Ureter (tissue), 1 donor: ENCODE measurements around the gene ABHD18. TPM values are rescaled to one million over a fixed set of nuclear protein-coding genes. Genes with fewer than 3 reads are reported as not detected.
"Not testable (repeated sequence)": the region's sequence is repeated elsewhere in the genome, so short reads cannot be mapped to it uniquely, and the experiment has no call there.

Source experiments
- DNase-seq: peaks from one replicate; pipeline ENCODE4 v3.0.0-alpha.2; 2020; ENCODE audit warnings: low spot score
- total RNA-seq: library from RNA; stranded (reverse); gene quantifications from one replicate; pipeline ENCODE4 v1.2.4, GENCODE V29; 2023
- donor health status: DM: yes; HTN: yes; CAD: no.

ABHD18 gene
- total RNA-seq, 1 donor from 2014 or later, result 15.3 TPM

- no peak for DNase-seq
Measured at GRCh38 chr4:127993151-127993550, 27.9 kb downstream of the ABHD18 start.

GRCh38 chr4:127995776-127996175 is 30.6 kb downstream of the ABHD18 start:
- no peak for DNase-seq

GRCh38 chr4:127996521-127996920 is 31.3 kb downstream of the ABHD18 start:
- DNase-seq, result not testable (repeated sequence)

- DNase-seq, result no peak
Measured at GRCh38 chr4:127997534-127998388, 32.6 kb downstream of the ABHD18 start.

- no peak for DNase-seq
Measured at GRCh38 chr4:128006592-128006991, 41.4 kb downstream of the ABHD18 start.

DNA sequence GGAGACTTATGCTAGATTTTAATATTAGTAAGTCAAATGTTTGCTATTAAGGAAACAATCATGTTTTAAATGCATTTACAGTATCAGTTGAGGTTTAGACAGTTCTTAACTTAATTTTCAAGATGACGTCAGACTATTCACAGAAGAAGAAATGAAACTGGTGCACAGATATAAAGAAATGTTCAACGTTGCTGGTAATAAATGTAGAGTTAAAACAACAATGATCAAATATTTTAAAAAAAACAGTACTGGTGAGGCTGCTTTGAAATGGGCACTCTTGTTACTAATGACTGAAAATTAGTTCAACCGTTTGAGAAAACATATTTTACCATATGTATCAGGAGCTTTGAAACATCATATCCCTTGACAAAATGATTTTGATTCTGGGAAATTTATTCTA is 44.2 kb downstream of the ABHD18 start:
- no peak for DNase-seq

DNA sequence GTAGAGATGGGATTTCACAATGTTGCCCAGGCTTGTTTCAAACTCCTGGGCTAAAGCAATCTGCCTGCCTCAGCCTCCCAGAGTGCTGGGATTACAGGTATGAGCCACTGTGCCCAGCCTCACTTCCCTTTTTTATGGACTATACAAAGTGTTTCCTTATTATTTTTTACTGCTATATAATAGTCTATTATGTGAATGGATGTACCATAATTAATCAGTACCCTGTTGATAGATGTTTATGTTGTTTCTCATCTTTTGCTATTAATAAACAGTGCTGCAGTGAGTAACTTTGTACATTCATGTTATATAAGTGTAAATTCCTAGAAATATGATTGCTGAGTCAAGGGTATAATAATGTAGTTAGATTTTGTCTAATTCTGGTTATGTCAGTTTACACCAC is 60.1 kb downstream of the ABHD18 start:
- DNase-seq, result no peak

DNA sequence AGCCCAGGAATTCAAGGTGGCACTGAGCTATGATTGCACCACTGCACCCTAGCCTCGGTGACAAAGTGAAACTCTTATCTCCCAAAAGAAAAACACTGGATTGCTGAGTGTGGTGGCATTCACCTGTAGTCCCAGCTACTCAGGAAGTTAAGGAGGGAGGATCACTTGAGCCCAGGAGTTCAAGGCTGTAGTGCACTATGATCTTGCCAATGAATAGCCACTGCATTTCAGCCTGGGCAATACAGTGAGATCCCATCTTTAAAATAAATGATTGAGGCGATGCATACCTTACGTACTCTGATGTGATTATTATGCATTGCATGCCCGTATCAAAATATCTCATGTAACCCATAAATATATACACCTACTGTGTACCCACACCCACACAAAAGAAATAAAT is 64.7 kb downstream of the ABHD18 start:
- DNase-seq, result no peak

GRCh38 chr4:128031756-128032384 is 66.7 kb downstream of the ABHD18 start:
- no peak for DNase-seq

- DNase-seq, result no peak
Measured at GRCh38 chr4:128039568-128039967, 74.4 kb downstream of the ABHD18 start.

- DNase-seq, result not testable (repeated sequence)
Measured at GRCh38 chr4:128047019-128047418, 81.8 kb downstream of the ABHD18 start.

GRCh38 chr4:128047514-128047913 is 82.3 kb downstream of the ABHD18 start:
- not testable (repeated sequence) for DNase-seq

DNA sequence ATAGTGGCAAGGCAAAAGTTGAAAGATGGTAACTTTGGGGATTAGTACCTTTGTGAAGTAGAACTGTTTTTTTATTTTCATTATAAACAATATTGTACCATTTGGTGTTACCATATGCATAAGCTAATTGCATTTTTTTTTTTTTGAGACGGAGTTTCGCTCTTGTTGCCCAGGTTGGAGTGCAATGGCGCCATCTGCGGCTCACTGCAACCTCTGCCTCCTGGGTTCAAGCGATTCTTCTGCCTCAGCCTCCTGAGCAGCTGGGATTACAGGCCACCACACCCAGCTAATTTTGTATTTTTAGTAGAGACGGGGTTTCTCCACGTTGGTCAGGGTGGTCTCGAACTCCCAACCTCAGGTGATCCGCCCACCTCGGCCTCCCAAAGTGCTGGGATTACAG is 86.0 kb downstream of the ABHD18 start:
- DNase-seq, result not testable (repeated sequence)

DNA sequence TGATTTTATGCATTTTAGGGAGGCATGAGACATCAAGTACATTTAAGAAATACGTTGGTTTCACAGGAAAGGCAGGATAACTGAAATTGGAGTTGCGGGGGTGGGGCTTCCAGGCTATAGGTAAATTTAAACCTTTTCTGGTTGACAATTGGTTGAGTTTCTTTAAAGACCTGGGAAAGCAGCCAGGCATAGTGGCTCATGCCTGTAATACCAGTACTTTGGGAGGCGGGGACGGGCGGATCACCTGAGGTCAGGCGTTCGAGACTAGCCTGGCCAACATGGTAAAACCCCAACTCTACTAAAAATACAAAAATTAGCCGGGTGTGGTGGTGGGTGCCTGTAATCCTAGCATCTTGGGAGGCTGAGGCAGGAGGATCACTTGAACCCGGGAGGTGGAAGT is 89.7 kb downstream of the ABHD18 start:
- DNase-seq, result not testable (repeated sequence)

DNA sequence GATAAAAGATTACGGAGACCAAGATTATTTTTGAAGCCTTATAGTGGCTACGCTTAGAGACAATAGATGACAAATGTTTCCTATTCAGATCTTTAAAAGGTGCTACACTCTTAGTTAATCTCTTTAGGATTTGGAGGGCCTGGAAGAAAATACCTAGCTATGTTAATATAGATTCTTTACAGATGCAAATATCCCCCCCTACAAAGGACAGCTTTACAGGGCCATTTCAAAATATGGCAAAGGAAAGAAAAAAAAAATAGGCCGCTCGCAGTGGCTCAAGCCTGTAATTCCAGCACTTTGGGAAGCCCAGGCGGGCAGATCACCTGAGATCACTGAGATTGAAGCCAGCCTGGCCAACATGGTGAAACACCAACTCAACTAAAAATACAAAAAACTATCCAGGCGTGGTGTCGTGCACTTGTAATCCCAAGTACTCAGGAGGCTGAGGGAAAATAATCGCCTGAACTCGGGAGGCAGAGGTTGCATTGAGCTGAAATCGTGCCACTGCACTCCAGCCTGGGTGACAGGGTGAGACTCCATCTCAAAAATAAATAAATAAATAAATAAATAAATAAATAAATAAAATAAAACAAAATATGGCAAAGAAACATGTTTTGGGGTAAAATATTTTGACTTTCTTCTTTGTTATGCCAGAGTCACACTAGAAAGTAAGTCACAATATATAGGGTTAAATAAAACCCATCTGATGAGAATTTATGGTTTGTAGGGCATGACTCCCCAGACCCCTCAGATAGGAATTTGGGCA is 90.4 kb downstream of the ABHD18 start:
- DNase-seq, result not testable (repeated sequence)

DNA sequence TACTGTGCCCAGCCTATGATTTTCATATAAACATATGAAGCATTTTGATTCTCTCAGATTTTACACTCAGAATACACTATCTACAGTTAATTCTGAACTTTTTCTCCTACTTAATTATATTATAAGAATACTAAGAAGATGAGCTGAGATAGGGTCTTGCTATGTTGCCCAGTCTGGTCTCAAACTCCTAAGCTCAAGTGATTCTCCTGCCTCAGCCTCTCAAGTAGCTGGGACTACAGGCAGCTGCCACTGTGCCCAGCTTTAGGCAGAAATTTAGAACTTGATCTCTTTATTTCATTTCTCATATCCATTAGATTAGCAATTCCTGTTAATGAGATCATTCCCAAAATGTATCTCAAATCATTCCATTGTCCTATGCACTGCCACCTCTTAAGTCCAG is 91.2 kb downstream of the ABHD18 start:
- no peak for DNase-seq

- no peak for DNase-seq
Measured at GRCh38 chr4:128060121-128060698, 95.0 kb downstream of the ABHD18 start.

GRCh38 chr4:128060699-128061565 is 95.7 kb downstream of the ABHD18 start, which contains the start of gene LARP1B:
Gene LARP1B (plus strand): TSS chr4:128061312. CDS start chr4:128074952, 13,640 bp downstream.
- DNase-seq, result peak; percentile 96

DNA sequence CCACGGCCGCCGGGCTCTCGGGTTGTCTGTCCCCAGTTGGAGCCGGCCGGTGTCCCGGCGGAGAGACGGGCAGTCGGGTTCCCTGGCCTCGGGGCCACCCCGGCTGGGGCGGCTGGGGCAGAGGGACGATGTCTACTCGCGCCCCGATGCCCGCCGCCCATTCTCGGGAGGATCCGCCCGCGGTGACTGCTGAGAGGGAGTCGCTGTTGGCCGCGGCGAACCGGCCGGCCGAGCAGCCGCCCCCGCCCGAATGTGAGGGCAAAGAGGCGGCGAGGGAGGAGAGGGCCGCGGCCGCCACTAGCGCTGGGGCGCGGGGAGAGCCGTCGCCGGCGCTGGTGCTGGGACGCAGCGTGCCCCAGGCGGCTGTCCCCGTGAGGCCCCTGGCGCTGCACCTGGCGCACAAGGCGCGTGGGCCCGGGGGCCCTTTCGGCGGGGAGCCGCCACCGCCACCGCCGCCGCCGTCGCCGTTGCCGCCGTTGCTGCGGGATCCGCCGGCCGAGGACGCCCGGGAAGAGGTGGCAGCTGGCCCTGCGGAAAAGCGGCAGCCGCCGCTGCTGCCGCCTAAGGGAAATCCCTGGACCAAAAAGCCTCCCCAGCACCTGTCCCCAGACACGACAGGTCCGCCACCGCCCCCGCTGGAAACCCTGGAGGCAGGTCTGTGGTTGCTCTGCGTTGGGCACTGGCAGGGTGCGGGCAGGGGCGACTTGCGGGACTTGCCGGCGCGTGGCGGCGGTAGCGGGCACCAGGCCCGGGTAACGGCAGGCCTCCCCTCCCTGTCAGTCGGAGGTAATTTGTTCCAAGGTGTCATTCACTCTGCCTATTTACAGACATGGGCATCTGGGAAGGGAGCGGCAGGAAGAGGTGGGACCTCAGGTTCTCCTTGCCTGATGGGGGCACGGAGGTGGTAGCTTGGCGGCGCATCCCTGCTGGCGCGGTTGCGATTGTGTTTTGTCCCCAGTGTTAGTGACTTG is 96.6 kb downstream of the ABHD18 start:
- DNase-seq, result peak; percentile 63

GRCh38 chr4:128066453-128066820 is 101.2 kb downstream of the ABHD18 start:
- DNase-seq, result not testable (repeated sequence)
